ENCODE results near the gene RNF113B. TPM values are rescaled to one million over a fixed set of nuclear protein-coding genes. Genes with fewer than 3 reads are reported as not detected.

RNF113B gene
- total RNA-seq, 1 donor from 2014 or later: not detected

- Histone ChIP-seq H3K36me3 (ENCODE audit: control insufficient read depth, insufficient read depth, low read length) (no peaks in the 10 kb centered on the region), H3K27me3 (ENCODE audit: control insufficient read depth, insufficient read depth, low read length) (no peaks in the 10 kb centered on the region), H3K4me3 (ENCODE audit: low read depth, low read length) (no peak overlapping the region)
- no peak for DNase-seq (ENCODE audit: low read depth)
- no peak for TF ChIP-seq CTCF (IDR thresholded peaks at IDR 0.05; ENCODE audit: insufficient read depth, low read length, poor library complexity, severe bottlenecking)
Measured at GRCh38 chr13:98195054-98195791, 18.2 kb upstream of the RNF113B start.

- no peak for TF ChIP-seq CTCF (IDR thresholded peaks at IDR 0.05; ENCODE audit: insufficient read depth, low read length, poor library complexity, severe bottlenecking)
- H3K36me3 ChIP-seq (ENCODE audit: control insufficient read depth, insufficient read depth, low read length): no peaks in the 10 kb centered on the region
- DNase-seq (ENCODE audit: low read depth): no peak
- H3K4me3 ChIP-seq (ENCODE audit: low read depth, low read length): no peak overlapping the region
- no peaks in the 10 kb centered on the region for H3K27me3 ChIP-seq (ENCODE audit: control insufficient read depth, insufficient read depth, low read length)
Measured at GRCh38 chr13:98192008-98192407, 14.9 kb upstream of the RNF113B start.

- Histone ChIP-seq H3K4me3 (ENCODE audit: low read depth, low read length) (no peak overlapping the region), H3K36me3 (ENCODE audit: control insufficient read depth, insufficient read depth, low read length) (no peaks in the 10 kb centered on the region), H3K27me3 (ENCODE audit: control insufficient read depth, insufficient read depth, low read length) (no peaks in the 10 kb centered on the region)
- no peak for DNase-seq (ENCODE audit: low read depth)
- TF ChIP-seq CTCF (IDR thresholded peaks at IDR 0.05; ENCODE audit: insufficient read depth, low read length, poor library complexity, severe bottlenecking): no peak
Measured at GRCh38 chr13:98190889-98191444, 13.9 kb upstream of the RNF113B start.

GRCh38 chr13:98189841-98190505 lies 12.9 kb upstream of the RNF113B start:
- DNase-seq (ENCODE audit: low read depth): no peak
- Histone ChIP-seq H3K36me3 (ENCODE audit: control insufficient read depth, insufficient read depth, low read length) (no peaks in the 10 kb centered on the region), H3K4me3 (ENCODE audit: low read depth, low read length) (no peak overlapping the region), H3K27me3 (ENCODE audit: control insufficient read depth, insufficient read depth, low read length) (no peaks in the 10 kb centered on the region)
- TF ChIP-seq CTCF (IDR thresholded peaks at IDR 0.05; ENCODE audit: insufficient read depth, low read length, poor library complexity, severe bottlenecking): no peak

- Histone ChIP-seq H3K4me3 (ENCODE audit: low read depth, low read length) (no peak overlapping the region), H3K27me3 (ENCODE audit: control insufficient read depth, insufficient read depth, low read length) (no peaks in the 10 kb centered on the region), H3K36me3 (ENCODE audit: control insufficient read depth, insufficient read depth, low read length) (no peaks in the 10 kb centered on the region)
- no peak for TF ChIP-seq CTCF (IDR thresholded peaks at IDR 0.05; ENCODE audit: insufficient read depth, low read length, poor library complexity, severe bottlenecking)
- no peak for DNase-seq (ENCODE audit: low read depth)
Measured at GRCh38 chr13:98188544-98189166, 11.6 kb upstream of the RNF113B start.
